ENCODE data around the gene MYL4. TPM values are rescaled to one million over a fixed set of nuclear protein-coding genes. Genes with fewer than 3 reads are reported as not detected.
"Not testable (repeated sequence)": the region's sequence is repeated elsewhere in the genome, so short reads cannot be mapped to it uniquely, and the experiment has no call there.

Gene MYL4
- total RNA-seq, 1 experiment from 2014 or later: 0.49 TPM

- Histone ChIP-seq H3K27ac (ENCODE audit: low read length) (no peak overlapping the region), H3K4me3 (ENCODE audit: low read depth in 2 of 2, low read length in 2 of 2) (no peak overlapping the region), H3K4me1 (ENCODE audit: control insufficient read depth, insufficient read depth, low read length) (no peaks in the 10 kb centered on the region), H3K27me3 (ENCODE audit: control insufficient read depth, insufficient read depth, low read length) (no peaks in the 10 kb centered on the region), H3K36me3 (ENCODE audit: control insufficient read depth, insufficient read depth, low read length) (peaks cover 14% of the 10 kb centered on the region), H3K9me3 (ENCODE audit: control insufficient read depth, insufficient read depth, low read depth, low read length) (no peaks in the 10 kb centered on the region)
- ChIA-PET CTCF (no interaction called here), POLR2A (no interaction called here)
- no TSS peak for BruUV-seq (replicated peaks)
- in situ Hi-C loops (cut with HindIII; ENCODE audit: low pct_unique_long_range_greater_than_20kb, low sequenced_read_pairs) (no loop called here), intact Hi-C loops (cut with micrococcal nuclease; ENCODE audit: unreplicated experiment) (no loop called here)
- ATAC-seq (no peak), DNase-seq (ENCODE audit: low read depth, low spot score) (no peak)
- TF ChIP-seq POLR2AphosphoS5 (IDR thresholded peaks at IDR 0.05; ENCODE audit: low read depth, low read length): no peak
- TF ChIP-seq SIN3A (IDR thresholded peaks at IDR 0.05; ENCODE audit: borderline replicate concordance, insufficient read depth, low read depth, low read length): no peak
- no peak for TF ChIP-seq CTCF (IDR thresholded peaks at IDR 0.05)
- TF ChIP-seq REST (IDR thresholded peaks at IDR 0.05; ENCODE audit: insufficient read depth in 1 of 2, low read depth in 2 of 2, low read length in 1 of 2): no peak
- TF ChIP-seq TCF7L2 (IDR thresholded peaks at IDR 0.05; ENCODE audit: low read depth, low read length): no peak
Observed at GRCh38 chr17:47170710-47171109, 38.4 kb upstream of the MYL4 start.

GRCh38 chr17:47172696-47173565 lies 36.2 kb upstream of the MYL4 start:
- no peak for DNase-seq (ENCODE audit: low read depth, low spot score)
- no peak overlapping the region for H3K27ac ChIP-seq (ENCODE audit: low read length)
- ATAC-seq: no peak
- ChIA-PET CTCF (interaction anchor here (0.6 kb wide), 1 partner anchor 573 kb away, joined by 4 read pairs; no protein-coding TSS in a partner anchor), POLR2A (no interaction called here)
- no peaks in the 10 kb centered on the region for H3K27me3 ChIP-seq (ENCODE audit: control insufficient read depth, insufficient read depth, low read length)
- no TSS peak for BruUV-seq (replicated peaks)
- in situ Hi-C loops (cut with HindIII; ENCODE audit: low pct_unique_long_range_greater_than_20kb, low sequenced_read_pairs): no loop called here
- intact Hi-C loops (cut with micrococcal nuclease; ENCODE audit: unreplicated experiment): no loop called here
- no peaks in the 10 kb centered on the region for H3K9me3 ChIP-seq (ENCODE audit: control insufficient read depth, insufficient read depth, low read depth, low read length)
- no peak for TF ChIP-seq REST (IDR thresholded peaks at IDR 0.05; ENCODE audit: insufficient read depth in 1 of 2, low read depth in 2 of 2, low read length in 1 of 2)
- TF ChIP-seq POLR2AphosphoS5 (IDR thresholded peaks at IDR 0.05; ENCODE audit: low read depth, low read length): no peak
- no peak for TF ChIP-seq SIN3A (IDR thresholded peaks at IDR 0.05; ENCODE audit: borderline replicate concordance, insufficient read depth, low read depth, low read length)
- TF ChIP-seq TCF7L2 (IDR thresholded peaks at IDR 0.05; ENCODE audit: low read depth, low read length): no peak
- TF ChIP-seq CTCF (IDR thresholded peaks at IDR 0.05): no peak
- peaks cover 19% of the 10 kb centered on the region for H3K36me3 ChIP-seq (ENCODE audit: control insufficient read depth, insufficient read depth, low read length)
- H3K4me3 ChIP-seq (ENCODE audit: low read depth in 2 of 2, low read length in 2 of 2): no peak overlapping the region
- no peaks in the 10 kb centered on the region for H3K4me1 ChIP-seq (ENCODE audit: control insufficient read depth, insufficient read depth, low read length)

GRCh38 chr17:47174823-47175222 lies 34.3 kb upstream of the MYL4 start:
- H3K4me1 ChIP-seq (ENCODE audit: control insufficient read depth, insufficient read depth, low read length); BruUV-seq (replicated peaks); POLR2A ChIA-PET; H3K9me3 ChIP-seq (ENCODE audit: control insufficient read depth, insufficient read depth, low read depth, low read length); intact Hi-C loops (cut with micrococcal nuclease; ENCODE audit: unreplicated experiment); DNase-seq (ENCODE audit: low read depth, low spot score); in situ Hi-C loops (cut with HindIII; ENCODE audit: low pct_unique_long_range_greater_than_20kb, low sequenced_read_pairs); H3K27me3 ChIP-seq (ENCODE audit: control insufficient read depth, insufficient read depth, low read length); H3K4me3 ChIP-seq (ENCODE audit: low read depth in 2 of 2, low read length in 2 of 2); ATAC-seq; CTCF ChIA-PET; H3K27ac ChIP-seq (ENCODE audit: low read length): not testable (repeated sequence)
- peaks cover 18% of the 10 kb centered on the region; the same call in 1 of the 2 replicates for H3K36me3 ChIP-seq (ENCODE audit: control insufficient read depth, insufficient read depth, low read length)
